DND-41 (cell line): ENCODE results near the gene DSC1.

ENCODE experiments used
- ATAC-seq: fragments of 200-7000 bp; cut with Tn5 transposase; 3 replicates; pipeline ENCODE4 v1.9.1; 2021; ENCODE audit warnings: low read depth; ENCODE audit not compliant: insufficient read depth
- DNase-seq: peaks from one replicate; pipeline ENCODE4 v3.0.0-alpha.2; 2020
- H2AFZ ChIP-seq: 2 replicates; pipeline ENCODE4 v1.6.0; 2012; ENCODE audit warnings: low read depth, low read length
- H3K27ac ChIP-seq: 2 replicates; pipeline ENCODE4 v1.5.1; 2012; ENCODE audit warnings: low read length, inconsistent platforms
- H3K27me3 ChIP-seq: fragments of 200-600 bp; sonication (generic); 2 replicates; pipeline ENCODE4 v1.6.0; 2012; ENCODE audit warnings: low read length, mild to moderate bottlenecking, inconsistent platforms; ENCODE audit not compliant: insufficient read depth, poor library complexity
- H3K36me3 ChIP-seq: 2 replicates; pipeline ENCODE4 v1.5.1; 2012; ENCODE audit warnings: low read length, inconsistent platforms; ENCODE audit not compliant: insufficient read depth
- H3K4me1 ChIP-seq: 2 replicates; pipeline ENCODE4 v1.5.1; 2012; ENCODE audit warnings: mild to moderate bottlenecking, low read length; ENCODE audit not compliant: insufficient read depth
- H3K4me2 ChIP-seq: 2 replicates; pipeline ENCODE4 v1.6.0; 2012; ENCODE audit warnings: mild to moderate bottlenecking, moderate library complexity, low read length, inconsistent platforms; ENCODE audit not compliant: insufficient read depth
- H3K4me3 ChIP-seq, 2 experiments: fragments of 200-600 bp in 1 of 2; shearing (Covaris generic) in 1 of 2; 2 replicates each; pipeline ENCODE4 v1.5.1; 2012 to 2016; ENCODE audit warnings: inconsistent platforms in 2 of 2, low read length in 2 of 2, mild to moderate bottlenecking in 2 of 2, low read depth in 1 of 2, moderate library complexity in 1 of 2
- H3K79me2 ChIP-seq: 2 replicates; pipeline ENCODE4 v1.6.0; 2012; ENCODE audit warnings: low read length, inconsistent platforms; ENCODE audit not compliant: insufficient read depth
- H3K9ac ChIP-seq: 2 replicates; pipeline ENCODE4 v1.6.0; 2012; ENCODE audit warnings: low read depth, mild to moderate bottlenecking, inconsistent platforms, low read length, moderate library complexity
- H3K9me3 ChIP-seq: 2 replicates; pipeline ENCODE4 v1.5.1; 2012; ENCODE audit warnings: low read length, moderate library complexity, mild to moderate bottlenecking, inconsistent platforms; ENCODE audit not compliant: insufficient read depth, severe bottlenecking
- H4K20me1 ChIP-seq: 2 replicates; pipeline ENCODE4 v1.6.0; 2012; ENCODE audit warnings: low read length; ENCODE audit not compliant: insufficient read depth
- CTCF ChIP-seq: IDR thresholded peaks from 2 replicates; pipeline ENCODE4 v1.5.1; 2012; ENCODE audit warnings: borderline replicate concordance, low read length, moderate library complexity, mild to moderate bottlenecking; ENCODE audit not compliant: poor library complexity, severe bottlenecking; ENCODE audit errors: extremely low read depth
- EZH2 ChIP-seq: IDR thresholded peaks from 3 replicates; pipeline ENCODE4 v1.6.1; 2012; ENCODE audit warnings: borderline replicate concordance, low read depth, mild to moderate bottlenecking, moderate library complexity, low read length, inconsistent platforms; ENCODE audit not compliant: severe bottlenecking

Gene DSC1

GRCh38 chr18:31195063-31195462, 32.4 kb upstream of the DSC1 start:
- no peaks in the 10 kb centered on the region for H3K36me3 ChIP-seq
- H3K4me3 ChIP-seq = no peak overlapping the region
- H3K9ac ChIP-seq = no peak overlapping the region
- no peaks in the 10 kb centered on the region for H3K9me3 ChIP-seq
- no peaks in the 10 kb centered on the region for H3K4me1 ChIP-seq
- no peaks in the 10 kb centered on the region for H4K20me1 ChIP-seq
- H3K27ac ChIP-seq = no peak overlapping the region
- no peak overlapping the region for H3K4me2 ChIP-seq
- no peaks in the 10 kb centered on the region for H3K27me3 ChIP-seq
- no peaks in the 10 kb centered on the region for H3K79me2 ChIP-seq
- TF ChIP-seq CTCF = no peak
- TF ChIP-seq EZH2 = no peak
- no peak overlapping the region for H2AFZ ChIP-seq
- no peak for ATAC-seq
- DNase-seq = no peak

GRCh38 chr18:31192086-31192776, 29.6 kb upstream of the DSC1 start:
- no peak overlapping the region for H3K27ac ChIP-seq
- H4K20me1 ChIP-seq = no peaks in the 10 kb centered on the region
- H3K9ac ChIP-seq = no peak overlapping the region
- H3K4me1 ChIP-seq = no peaks in the 10 kb centered on the region
- no peak overlapping the region for H3K4me3 ChIP-seq
- H2AFZ ChIP-seq = no peak overlapping the region
- H3K9me3 ChIP-seq = no peaks in the 10 kb centered on the region
- H3K36me3 ChIP-seq = no peaks in the 10 kb centered on the region
- H3K79me2 ChIP-seq = no peaks in the 10 kb centered on the region
- DNase-seq = no peak
- ATAC-seq = no peak
- TF ChIP-seq CTCF (no peak), EZH2 (no peak)
- no peaks in the 10 kb centered on the region for H3K27me3 ChIP-seq
- H3K4me2 ChIP-seq = no peak overlapping the region

- no peak overlapping the region for H3K4me3 ChIP-seq
- TF ChIP-seq CTCF (no peak), EZH2 (no peak)
- no peak for DNase-seq
- no peaks in the 10 kb centered on the region for H4K20me1 ChIP-seq
- no peaks in the 10 kb centered on the region for H3K9me3 ChIP-seq
- no peak for ATAC-seq
- H3K9ac ChIP-seq = no peak overlapping the region
- no peaks in the 10 kb centered on the region for H3K79me2 ChIP-seq
- no peak overlapping the region for H3K4me2 ChIP-seq
- H2AFZ ChIP-seq = no peak overlapping the region
- H3K27ac ChIP-seq = no peak overlapping the region
- no peaks in the 10 kb centered on the region for H3K27me3 ChIP-seq
- H3K36me3 ChIP-seq = no peaks in the 10 kb centered on the region
- no peaks in the 10 kb centered on the region for H3K4me1 ChIP-seq
Measured at GRCh38 chr18:31190919-31191318, 28.3 kb upstream of the DSC1 start.
